ENCODE measurements around the gene GIMD1. TPM values are rescaled to one million over a fixed set of nuclear protein-coding genes. Genes with fewer than 3 reads are reported as not detected.

GIMD1 gene
- total and polyA plus RNA-seq, 3 donors from 2014 or later = not detected

GRCh38 chr4:106312377-106312776 lies 56.2 kb downstream of the GIMD1 start:
- TF ChIP-seq CTCF (IDR thresholded peaks at IDR 0.05) (no peak), POLR2A (IDR thresholded peaks at IDR 0.05) (no peak)
- intact Hi-C loops (cut with DNase I; ENCODE audit: low total_unique reads) = no loop called here
- Histone ChIP-seq H3K4me1 (peaks cover 9% of the 10 kb centered on the region), H3K27me3 (no peaks in the 10 kb centered on the region), H3K27ac (no peak overlapping the region), H3K36me3 (ENCODE audit: low read depth, missing control alignments) (no peaks in the 10 kb centered on the region), H3K4me3 (no peak overlapping the region), H3K9me3 (no peaks in the 10 kb centered on the region)
- DNase-seq = no peak
- WGBS, 2 donors = 64 to 68% methylated on average over 1 of the region's 1 CpG

Other genes starting within 250 kb of the GIMD1 start
- 10 to 100 TPM; 66.3 to 67.1 TPM for gene TBCK, start 52.6 kb downstream of the GIMD1 start, total RNA-seq
- gene TBCK, start 52.6 kb downstream of the GIMD1 start, polyA plus RNA-seq (ENCODE audit: insufficient read depth, low read depth, low replicate concordance) = 17.7 TPM
- gene AIMP1, start 52.2 kb downstream of the GIMD1 start, total RNA-seq = 10 to 100 TPM; 17.7 to 20.0 TPM
- 26.3 TPM for gene AIMP1, start 52.2 kb downstream of the GIMD1 start, polyA plus RNA-seq (ENCODE audit: insufficient read depth, low read depth, low replicate concordance)